ENCODE results near the gene ANXA1.

Gene ANXA1

GRCh38 chr9:73172901-73173215 is 21.2 kb downstream of the ANXA1 start:
- TF ChIP-seq CTCF (IDR thresholded peaks at IDR 0.05; ENCODE audit: low read length) = no peak
- no peak for TF ChIP-seq EZH2 (IDR thresholded peaks at IDR 0.05; ENCODE audit: borderline replicate concordance, low read length)
- H3F3A ChIP-seq (ENCODE audit: insufficient read depth, low read length) = no peaks in the 10 kb centered on the region

GRCh38 chr9:73173557-73174329 is 22.1 kb downstream of the ANXA1 start:
- TF ChIP-seq EZH2 (IDR thresholded peaks at IDR 0.05; ENCODE audit: borderline replicate concordance, low read length) (no peak), CTCF (IDR thresholded peaks at IDR 0.05; ENCODE audit: low read length) (no peak)
- Histone ChIP-seq H3K4me1 (ENCODE audit: insufficient read depth, low read length, severe bottlenecking) (no peaks in the 10 kb centered on the region), H3F3A (ENCODE audit: insufficient read depth, low read length) (no peaks in the 10 kb centered on the region), H3K27me3 (ENCODE audit: insufficient read depth, low read length) (no peaks in the 10 kb centered on the region), H3K9me3 (ENCODE audit: low read length) (no peaks in the 10 kb centered on the region), H2AFZ (ENCODE audit: low read length) (no peak overlapping the region), H3K36me3 (ENCODE audit: insufficient read depth, low read length) (no peaks in the 10 kb centered on the region), H4K20me1 (ENCODE audit: insufficient read depth, low read length) (no peaks in the 10 kb centered on the region), H3K4me3 (ENCODE audit: low read depth, low read length, poor library complexity, severe bottlenecking) (no peak overlapping the region), H3K27ac (ENCODE audit: low read depth, low read length, poor library complexity, severe bottlenecking) (no peak overlapping the region), H3K79me2 (ENCODE audit: insufficient read depth, low read length) (no peaks in the 10 kb centered on the region), H3K4me2 (ENCODE audit: low read length) (no peak overlapping the region), H3K9me2 (ENCODE audit: low read depth, low read length) (no peaks in the 10 kb centered on the region), H3K9ac (ENCODE audit: low read length) (no peak overlapping the region)

More at GRCh38 chr9:73172901-73173215, 21.2 kb downstream of the ANXA1 start:
- H3K4me3 ChIP-seq (ENCODE audit: low read depth, low read length, poor library complexity, severe bottlenecking) = no peak overlapping the region
- H4K20me1 ChIP-seq (ENCODE audit: insufficient read depth, low read length) = no peaks in the 10 kb centered on the region
- H3K36me3 ChIP-seq (ENCODE audit: insufficient read depth, low read length) = no peaks in the 10 kb centered on the region
- no peaks in the 10 kb centered on the region for H3K27me3 ChIP-seq (ENCODE audit: insufficient read depth, low read length)
- no peaks in the 10 kb centered on the region for H3K9me3 ChIP-seq (ENCODE audit: low read length)
- H3K9me2 ChIP-seq (ENCODE audit: low read depth, low read length) = no peaks in the 10 kb centered on the region
- H3K4me2 ChIP-seq (ENCODE audit: low read length) = no peak overlapping the region
- no peak overlapping the region for H3K27ac ChIP-seq (ENCODE audit: low read depth, low read length, poor library complexity, severe bottlenecking)
- no peak overlapping the region for H3K9ac ChIP-seq (ENCODE audit: low read length)
- no peaks in the 10 kb centered on the region for H3K4me1 ChIP-seq (ENCODE audit: insufficient read depth, low read length, severe bottlenecking)
- H3K79me2 ChIP-seq (ENCODE audit: insufficient read depth, low read length) = no peaks in the 10 kb centered on the region
- no peak overlapping the region for H2AFZ ChIP-seq (ENCODE audit: low read length)

- no peak overlapping the region for H3K9ac ChIP-seq (ENCODE audit: low read length)
- H3K4me3 ChIP-seq (ENCODE audit: low read depth, low read length, poor library complexity, severe bottlenecking) = no peak overlapping the region
- TF ChIP-seq EZH2 (IDR thresholded peaks at IDR 0.05; ENCODE audit: borderline replicate concordance, low read length) (no peak), CTCF (IDR thresholded peaks at IDR 0.05; ENCODE audit: low read length) (no peak)
- H3K79me2 ChIP-seq (ENCODE audit: insufficient read depth, low read length) = no peaks in the 10 kb centered on the region
- no peaks in the 10 kb centered on the region for H3K9me2 ChIP-seq (ENCODE audit: low read depth, low read length)
- H3K4me2 ChIP-seq (ENCODE audit: low read length) = no peak overlapping the region
- no peaks in the 10 kb centered on the region for H3K27me3 ChIP-seq (ENCODE audit: insufficient read depth, low read length)
- H2AFZ ChIP-seq (ENCODE audit: low read length) = no peak overlapping the region
- no peak overlapping the region for H3K27ac ChIP-seq (ENCODE audit: low read depth, low read length, poor library complexity, severe bottlenecking)
- H3K9me3 ChIP-seq (ENCODE audit: low read length) = no peaks in the 10 kb centered on the region
- no peaks in the 10 kb centered on the region for H4K20me1 ChIP-seq (ENCODE audit: insufficient read depth, low read length)
- no peaks in the 10 kb centered on the region for H3K36me3 ChIP-seq (ENCODE audit: insufficient read depth, low read length)
- no peaks in the 10 kb centered on the region for H3F3A ChIP-seq (ENCODE audit: insufficient read depth, low read length)
- H3K4me1 ChIP-seq (ENCODE audit: insufficient read depth, low read length, severe bottlenecking) = no peaks in the 10 kb centered on the region
Measured at GRCh38 chr9:73174330-73174980, 22.8 kb downstream of the ANXA1 start.

Measured in OCI-LY1 (cell line).